Upper lobe of right lung (tissue), 1 donor: ENCODE data around the gene GALNT17. TPM values are rescaled to one million over a fixed set of nuclear protein-coding genes. Genes with fewer than 3 reads are reported as not detected.

Experiments used
- ATAC-seq: fragments of 200-7000 bp; cut with Tn5 transposase; one replicate; pipeline ENCODE4 v1.9.1; 2020; ENCODE audit warnings: mild to moderate bottlenecking, moderate library complexity
- DNase-seq: peaks from one replicate; pipeline ENCODE4 v3.0.0-alpha.2; 2020
- H3K27ac ChIP-seq: fragments of 200-600 bp; one replicate; pipeline ENCODE4 v1.8.0; 2022
- H3K27me3 ChIP-seq: fragments of 200-600 bp; one replicate; pipeline ENCODE4 v1.8.0; 2022; ENCODE audit warnings: mild to moderate bottlenecking
- H3K36me3 ChIP-seq: fragments of 200-600 bp; one replicate; pipeline ENCODE4 v1.8.0; 2022
- H3K4me1 ChIP-seq: fragments of 200-600 bp; one replicate; pipeline ENCODE4 v1.8.0; 2022
- H3K4me3 ChIP-seq: fragments of 200-600 bp; one replicate; pipeline ENCODE4 v1.8.0; 2022; ENCODE audit warnings: mild to moderate bottlenecking
- H3K9me3 ChIP-seq: fragments of 200-600 bp; one replicate; pipeline ENCODE4 v1.8.0; 2022
- CTCF ChIP-seq: fragments of 200-600 bp; IDR thresholded peaks from one replicate; pipeline ENCODE4 v1.8.0; 2022; ENCODE audit warnings: antibody characterized with exemption
- intact Hi-C: fragments of 100-400 bp; cut with DNase I; formaldehyde crosslinking; loops from one replicate; pipeline ENCODE4 v1.11.0; 2022
- total RNA-seq: library from RNA; stranded (reverse); fragmentation: NEBNext Ultra II Directional; extraction: Animal tissue kit (Norgen Biotek cat#: 25700); gene quantifications from one replicate; pipeline ENCODE4 v1.2.1, GENCODE V29; 2021
- donor health status: DM: no; HTN: yes; CAD: no; lungs with severe emphysema.

GALNT17 gene
- total RNA-seq, 1 donor from 2014 or later: 7.1 TPM

DNA sequence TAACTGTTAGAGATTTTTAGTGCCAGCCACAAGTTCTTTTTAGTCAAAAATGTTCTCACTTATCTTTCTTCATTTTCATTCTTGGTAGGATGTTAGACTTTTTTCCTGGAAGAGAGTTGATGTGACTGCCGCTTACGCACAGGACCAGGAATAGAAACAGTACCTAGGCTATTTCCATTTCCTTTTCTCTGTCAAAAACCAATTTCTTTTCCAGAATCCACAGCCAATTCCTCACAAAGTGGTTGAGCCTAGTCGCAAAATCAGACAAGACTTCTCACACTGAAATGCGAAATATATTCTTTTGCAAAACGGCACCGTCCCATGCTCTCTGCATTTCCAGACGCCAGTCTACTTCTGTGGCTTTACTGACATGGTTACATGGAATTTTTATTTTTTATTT, 394.2 kb downstream of the GALNT17 start:
- peaks cover 2% of the 10 kb centered on the region for H3K4me1 ChIP-seq
- no peak for TF ChIP-seq CTCF
- H3K27ac ChIP-seq: no peak overlapping the region
- no peak overlapping the region for H3K4me3 ChIP-seq
- no peaks in the 10 kb centered on the region for H3K9me3 ChIP-seq
- intact Hi-C loops: no loop called here
- DNase-seq (no peak), ATAC-seq (no peak)
- H3K27me3 ChIP-seq: no peaks in the 10 kb centered on the region
- H3K36me3 ChIP-seq: no peaks in the 10 kb centered on the region

DNA sequence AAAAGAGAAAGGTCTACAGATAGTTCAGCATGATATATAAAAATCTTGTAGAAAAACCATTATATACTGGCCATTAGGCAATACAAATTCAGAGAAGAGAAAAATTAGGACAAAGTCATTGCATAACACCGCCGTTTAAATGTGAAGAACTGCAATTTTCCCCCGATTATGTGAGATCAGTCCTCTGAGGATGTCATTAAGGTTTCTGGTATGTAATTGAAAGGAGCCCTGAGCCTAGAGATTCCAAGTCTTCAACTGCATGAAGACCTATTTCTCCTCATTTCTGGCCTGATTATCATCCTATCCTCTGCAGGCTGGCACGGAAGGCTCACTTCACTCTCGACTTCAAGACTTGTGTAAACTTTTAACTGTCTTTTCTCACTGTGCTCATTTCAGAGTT, 395.3 kb downstream of the GALNT17 start:
- no peaks in the 10 kb centered on the region for H3K36me3 ChIP-seq
- ATAC-seq (no peak), DNase-seq (no peak)
- no peaks in the 10 kb centered on the region for H3K9me3 ChIP-seq
- TF ChIP-seq CTCF: no peak
- no peaks in the 10 kb centered on the region for H3K27me3 ChIP-seq
- no peak overlapping the region for H3K4me3 ChIP-seq
- intact Hi-C loops: no loop called here
- H3K4me1 ChIP-seq: no peaks in the 10 kb centered on the region
- H3K27ac ChIP-seq: no peak overlapping the region

DNA sequence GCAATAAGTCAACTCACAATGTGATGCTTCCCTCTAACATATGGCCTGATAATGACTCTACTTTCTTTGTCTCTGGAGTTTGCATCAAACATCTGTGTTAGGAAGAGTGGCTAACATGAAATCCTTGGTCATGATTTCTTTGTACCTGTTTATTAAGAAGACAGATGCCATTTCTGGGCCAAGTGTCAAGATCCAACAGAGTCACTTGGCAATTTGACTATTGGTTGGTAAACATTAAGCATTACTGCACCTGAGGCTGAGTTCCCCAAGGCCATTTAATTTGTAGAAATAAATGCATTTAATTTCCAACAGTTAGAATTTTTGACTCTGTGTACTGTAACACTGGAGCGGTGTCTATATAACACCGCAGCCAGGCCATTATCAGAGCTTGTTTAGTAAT, 403.7 kb downstream of the GALNT17 start:
- no peaks in the 10 kb centered on the region for H3K9me3 ChIP-seq
- intact Hi-C loops: no loop called here
- no peaks in the 10 kb centered on the region for H3K4me1 ChIP-seq

GRCh38 chr7:71538210-71538609, 406.3 kb downstream of the GALNT17 start:
- H3K27me3 ChIP-seq: no peaks in the 10 kb centered on the region
- no peak overlapping the region for H3K4me3 ChIP-seq
- H3K9me3 ChIP-seq: no peaks in the 10 kb centered on the region
- no peak for TF ChIP-seq CTCF
- no peaks in the 10 kb centered on the region for H3K36me3 ChIP-seq
- ATAC-seq (no peak), DNase-seq (no peak)
- H3K4me1 ChIP-seq: no peaks in the 10 kb centered on the region
- intact Hi-C loops: no loop called here
- no peak overlapping the region for H3K27ac ChIP-seq

More for the DNA sequence above, 403.7 kb downstream of the GALNT17 start:
- DNase-seq (no peak), ATAC-seq (no peak)
- no peak for TF ChIP-seq CTCF
- no peaks in the 10 kb centered on the region for H3K36me3 ChIP-seq
- H3K4me3 ChIP-seq: no peak overlapping the region
- H3K27me3 ChIP-seq: no peaks in the 10 kb centered on the region
- no peak overlapping the region for H3K27ac ChIP-seq

GRCh38 chr7:71539615-71540014, 407.7 kb downstream of the GALNT17 start:
- ATAC-seq (no peak), DNase-seq (no peak)
- no peaks in the 10 kb centered on the region for H3K36me3 ChIP-seq
- no peaks in the 10 kb centered on the region for H3K4me1 ChIP-seq
- H3K9me3 ChIP-seq: no peaks in the 10 kb centered on the region
- no peak overlapping the region for H3K27ac ChIP-seq
- intact Hi-C loops: no loop called here
- no peak for TF ChIP-seq CTCF
- H3K4me3 ChIP-seq: no peak overlapping the region
- H3K27me3 ChIP-seq: no peaks in the 10 kb centered on the region

- Histone ChIP-seq H3K4me3 (no peak overlapping the region), H3K4me1 (no peaks in the 10 kb centered on the region), H3K9me3 (no peaks in the 10 kb centered on the region), H3K36me3 (no peaks in the 10 kb centered on the region), H3K27ac (no peak overlapping the region), H3K27me3 (no peaks in the 10 kb centered on the region)
- no peak for TF ChIP-seq CTCF
- ATAC-seq: no peak
- intact Hi-C loops: no loop called here
- DNase-seq: no peak
Observed at GRCh38 chr7:71541707-71542353, 409.9 kb downstream of the GALNT17 start.
